H9 (cell line): Measurements from ENCODE around the gene MPHOSPH10. TPM values are rescaled to one million over a fixed set of nuclear protein-coding genes. Genes with fewer than 3 reads are reported as not detected.

Source experiments
- DNase-seq: peaks from one replicate; pipeline ENCODE4 v3.0.0-alpha.2; 2017
- H2AFZ ChIP-seq: one replicate; pipeline ENCODE4 v1.6.1; 2013; ENCODE audit warnings: mild to moderate bottlenecking, low read length, control low read depth, moderate library complexity
- H2AK5ac ChIP-seq: 2 replicates; pipeline ENCODE4 v1.6.1; 2013; ENCODE audit warnings: low read length, control low read depth, mixed read lengths; ENCODE audit not compliant: insufficient read length
- H2BK120ac ChIP-seq: one replicate; pipeline ENCODE4 v1.6.1; 2013; ENCODE audit warnings: low read depth, mild to moderate bottlenecking, low read length, control low read depth, inconsistent platforms; ENCODE audit not compliant: poor library complexity, severe bottlenecking
- H2BK12ac ChIP-seq: 2 replicates; pipeline ENCODE4 v1.6.1; 2013; ENCODE audit warnings: low read length, control low read depth, mixed read lengths, low read depth; ENCODE audit not compliant: insufficient read length
- H2BK15ac ChIP-seq: 2 replicates; pipeline ENCODE4 v1.6.1; 2013; ENCODE audit warnings: low read depth, low read length, control low read depth
- H2BK20ac ChIP-seq: one replicate; pipeline ENCODE4 v1.6.1; 2013; ENCODE audit warnings: low read depth, mild to moderate bottlenecking, low read length, control low read depth, inconsistent platforms; ENCODE audit not compliant: poor library complexity, severe bottlenecking
- H2BK5ac ChIP-seq: 2 replicates; pipeline ENCODE4 v1.6.1; 2013; ENCODE audit warnings: low read length, control low read depth, mixed read lengths; ENCODE audit not compliant: insufficient read length
- H3K14ac ChIP-seq: 2 replicates; pipeline ENCODE4 v1.6.1; 2013; ENCODE audit warnings: low read length, control low read depth; ENCODE audit not compliant: insufficient read depth
- H3K18ac ChIP-seq: 2 replicates; pipeline ENCODE4 v1.6.1; 2013; ENCODE audit warnings: low read depth, mild to moderate bottlenecking, mixed read lengths, low read length, control low read depth; ENCODE audit not compliant: insufficient read length
- H3K23ac ChIP-seq: 2 replicates; pipeline ENCODE4 v1.6.1; 2013; ENCODE audit warnings: low read length, control low read depth, mixed read lengths, low read depth; ENCODE audit not compliant: insufficient read length
- H3K23me2 ChIP-seq: 2 replicates; pipeline ENCODE4 v1.6.1; 2013; ENCODE audit warnings: low read depth, mild to moderate bottlenecking, mixed read lengths, low read length, control low read depth; ENCODE audit not compliant: insufficient read length, poor library complexity, severe bottlenecking
- H3K27ac ChIP-seq: 2 replicates; pipeline ENCODE4 v1.5.1; 2013; ENCODE audit warnings: low read length, control low read depth, mixed read lengths, low read depth; ENCODE audit not compliant: insufficient read length
- H3K27me3 ChIP-seq: 2 replicates; pipeline ENCODE4 v1.6.1; 2013; ENCODE audit warnings: low read length, control low read depth, inconsistent platforms; ENCODE audit not compliant: insufficient read depth
- H3K4ac ChIP-seq: 2 replicates; pipeline ENCODE4 v1.6.1; 2013; ENCODE audit warnings: low read depth, mild to moderate bottlenecking, control low read depth, inconsistent platforms, low read length, moderate library complexity
- H3K4me1 ChIP-seq: 2 replicates; pipeline ENCODE4 v1.6.1; 2013; ENCODE audit warnings: low read length, control low read depth, inconsistent platforms; ENCODE audit not compliant: insufficient read depth
- H3K4me2 ChIP-seq: 2 replicates; pipeline ENCODE4 v1.6.1; 2013; ENCODE audit warnings: low read length, control low read depth, mixed read lengths; ENCODE audit not compliant: insufficient read length, insufficient read depth
- H3K56ac ChIP-seq: 2 replicates; pipeline ENCODE4 v1.6.1; 2013; ENCODE audit warnings: low read depth, mild to moderate bottlenecking, mixed read lengths, low read length, control low read depth; ENCODE audit not compliant: insufficient read length
- H3K79me1 ChIP-seq: 2 replicates; pipeline ENCODE4 v1.6.1; 2013; ENCODE audit warnings: low read depth, mild to moderate bottlenecking, moderate library complexity, low read length, control low read depth, inconsistent platforms; ENCODE audit not compliant: insufficient read depth, poor library complexity, severe bottlenecking
- H3K79me2 ChIP-seq: 2 replicates; pipeline ENCODE4 v1.6.1; 2013; ENCODE audit warnings: low read length, control low read depth, inconsistent platforms; ENCODE audit not compliant: insufficient read depth
- H3K9ac ChIP-seq: 2 replicates; pipeline ENCODE4 v1.6.1; 2013; ENCODE audit warnings: low read length, control low read depth, mixed read lengths; ENCODE audit not compliant: insufficient read length; ENCODE audit errors: extremely low read depth
- H3K9me3 ChIP-seq: one replicate; pipeline ENCODE4 v1.6.1; 2013; ENCODE audit warnings: low read depth, low read length, inconsistent platforms; ENCODE audit not compliant: control insufficient read depth
- H3T11ph ChIP-seq: one replicate; pipeline ENCODE4 v1.6.1; 2013; ENCODE audit warnings: mild to moderate bottlenecking, low read length, control low read depth, inconsistent platforms
- H4K20me1 ChIP-seq: one replicate; pipeline ENCODE4 v1.6.1; 2013; ENCODE audit not compliant: control insufficient read depth, insufficient read length, insufficient read depth
- H4K5ac ChIP-seq: 2 replicates; pipeline ENCODE4 v1.6.1; 2013; ENCODE audit warnings: low read depth, mild to moderate bottlenecking, mixed read lengths, low read length, control low read depth; ENCODE audit not compliant: insufficient read length
- H4K8ac ChIP-seq: replicated peaks from 2 replicates; pipeline ENCODE4 v1.6.1; 2013; ENCODE audit warnings: low read length, control low read depth, mixed read lengths, low read depth; ENCODE audit not compliant: insufficient read length
- H4K91ac ChIP-seq: 2 replicates; pipeline ENCODE4 v1.6.1; 2013; ENCODE audit warnings: low read depth, mild to moderate bottlenecking, moderate library complexity, mixed read lengths, low read length, control low read depth; ENCODE audit not compliant: insufficient read length
- H3K27ac Mint-ChIP-seq, 3 experiments: 2 replicates in 2 of 3; 3 replicates in 1 of 3; pipeline ENCODE4 v1.8.0; 2020 to 2021; ENCODE audit warnings: mixed read lengths in 3 of 3, mild to moderate bottlenecking in 1 of 3, moderate library complexity in 1 of 3
- H3K27me3 Mint-ChIP-seq: 2 replicates; pipeline ENCODE4 v1.8.0; 2021; ENCODE audit warnings: low read depth, mild to moderate bottlenecking, moderate library complexity, mixed read lengths
- H3K36me3 Mint-ChIP-seq, 3 experiments: 2 replicates in 2 of 3; 3 replicates in 1 of 3; pipeline ENCODE4 v1.8.0; 2020 to 2021; ENCODE audit warnings: low read depth in 3 of 3, mixed read lengths in 3 of 3; ENCODE audit not compliant: insufficient read depth in 1 of 3
- H3K4me1 Mint-ChIP-seq, 2 experiments: 2 replicates each; pipeline ENCODE4 v1.8.0; 2020; ENCODE audit warnings: mixed read lengths in 2 of 2
- H3K4me3 Mint-ChIP-seq, 2 experiments: 2 replicates in 1 of 2; 3 replicates in 1 of 2; pipeline ENCODE4 v1.8.0; 2020 to 2021; ENCODE audit warnings: mild to moderate bottlenecking in 2 of 2, mixed read lengths in 2 of 2, moderate library complexity in 1 of 2
- H3K9me3 Mint-ChIP-seq, 2 experiments: 2 replicates in 1 of 2; 3 replicates in 1 of 2; pipeline ENCODE4 v1.8.0; 2020; ENCODE audit warnings: mild to moderate bottlenecking in 2 of 2, mixed read lengths in 2 of 2, moderate library complexity in 1 of 2
- CTCF ChIP-seq: fragments of 200-600 bp; sonication (generic); conservative IDR thresholded peaks from 3 replicates; pipeline ENCODE4 v1.8.0; 2021; ENCODE audit warnings: antibody characterized with exemption, mild to moderate bottlenecking
- total RNA-seq: library from RNA; stranded (reverse); gene quantifications from 2 replicates; pipeline ENCODE4 v1.2.1, GENCODE V29; 2021

MPHOSPH10 gene
- total RNA-seq, 1 experiment from 2014 or later, result 42.1 TPM

GRCh38 chr2:71117063-71117462 lies 13.4 kb upstream of the MPHOSPH10 start:
- Mint-ChIP-seq H3K4me3 (no peak overlapping the region), H3K27me3 (no peaks in the 10 kb centered on the region), H3K4me1 (no peaks in the 10 kb centered on the region), H3K27ac (no peak overlapping the region), H3K9me3 (no peaks in the 10 kb centered on the region), H3K36me3 (peaks cover 5 to 55% (median 31%) of the 10 kb centered on the region in 3 experiments; a peak in 6 of 7 replicates)
- no peak overlapping the region for H2AK5ac ChIP-seq
- H3K79me1 ChIP-seq, result no peaks in the 10 kb centered on the region
- no peak overlapping the region for H3K4me2 ChIP-seq
- H3K4ac ChIP-seq, result no peak overlapping the region
- H2BK15ac ChIP-seq, result no peak overlapping the region
- H4K20me1 ChIP-seq, result no peaks in the 10 kb centered on the region
- H3K27ac ChIP-seq, result no peak overlapping the region
- H4K5ac ChIP-seq, result no peak overlapping the region
- H3K23me2 ChIP-seq, result no peaks in the 10 kb centered on the region
- H2AFZ ChIP-seq, result no peak overlapping the region
- no peak overlapping the region for H3T11ph ChIP-seq
- H3K4me1 ChIP-seq, result no peaks in the 10 kb centered on the region
- no peak overlapping the region for H3K9ac ChIP-seq
- no peak overlapping the region for H3K23ac ChIP-seq
- no peaks in the 10 kb centered on the region for H3K79me2 ChIP-seq
- no peak overlapping the region for H2BK120ac ChIP-seq
- no peak overlapping the region for H4K8ac ChIP-seq
- H2BK5ac ChIP-seq, result no peak overlapping the region
- no peak overlapping the region for H3K18ac ChIP-seq
- no peaks in the 10 kb centered on the region for H3K9me3 ChIP-seq
- no peak overlapping the region for H3K56ac ChIP-seq
- no peak overlapping the region for H3K14ac ChIP-seq
- no peak overlapping the region for H2BK20ac ChIP-seq
- H2BK12ac ChIP-seq, result no peak overlapping the region
- no peaks in the 10 kb centered on the region for H3K27me3 ChIP-seq
- no peak overlapping the region for H4K91ac ChIP-seq
- DNase-seq, result no peak
- TF ChIP-seq CTCF, result no peak
